GM23338 (cell line): ENCODE data around the gene CTTNBP2. TPM values are rescaled to one million over a fixed set of nuclear protein-coding genes. Genes with fewer than 3 reads are reported as not detected.

Source experiments
- ATAC-seq: fragments of 200-7000 bp; cut with Tn5 transposase; 3 replicates; pipeline ENCODE4 v1.9.1; 2020
- DNase-seq: peaks from one replicate; pipeline ENCODE4 v3.0.0-alpha.2; 2015; ENCODE audit warnings: low spot score
- H2AFZ ChIP-seq: fragments of 200-600 bp; sonication (generic); 2 replicates; pipeline ENCODE4 v1.8.0; 2016; ENCODE audit warnings: antibody characterized with exemption, mild to moderate bottlenecking, moderate library complexity
- H3F3A ChIP-seq: fragments of 200-600 bp; sonication (generic); replicated peaks from 2 replicates; pipeline ENCODE4 v1.8.0; 2017; ENCODE audit warnings: antibody characterized with exemption, mixed run types, low read depth
- H3K27ac ChIP-seq: fragments of 200-600 bp; sonication (generic); 2 replicates; pipeline ENCODE4 v1.6.1; 2016; ENCODE audit warnings: low read depth
- H3K27me3 ChIP-seq: fragments of 200-600 bp; sonication (generic); 2 replicates; pipeline ENCODE4 v1.8.0; 2016; ENCODE audit warnings: mild to moderate bottlenecking, mixed run types, moderate library complexity; ENCODE audit not compliant: insufficient read depth
- H3K36me3 ChIP-seq: fragments of 200-600 bp; sonication (generic); 2 replicates; pipeline ENCODE4 v1.8.0; 2016; ENCODE audit warnings: mild to moderate bottlenecking; ENCODE audit not compliant: insufficient read depth
- H3K4me1 ChIP-seq: fragments of 200-600 bp; sonication (generic); 2 replicates; pipeline ENCODE4 v1.8.0; 2016; ENCODE audit warnings: mild to moderate bottlenecking, moderate library complexity; ENCODE audit not compliant: insufficient read depth
- H3K4me2 ChIP-seq: fragments of 200-600 bp; sonication (generic); 2 replicates; pipeline ENCODE4 v1.7.1; 2017; ENCODE audit warnings: mixed run types
- H3K4me3 ChIP-seq: fragments of 200-600 bp; sonication (generic); 2 replicates; pipeline ENCODE4 v1.6.1; 2016; ENCODE audit warnings: mixed run types
- H3K79me2 ChIP-seq: fragments of 200-600 bp; sonication (generic); replicated peaks from 2 replicates; pipeline ENCODE4 v1.8.0; 2017; ENCODE audit warnings: mild to moderate bottlenecking; ENCODE audit not compliant: insufficient read depth
- H3K9me2 ChIP-seq: fragments of 200-600 bp; sonication (generic); 2 replicates; pipeline ENCODE4 v1.8.0; 2017; ENCODE audit not compliant: insufficient read depth
- H4K20me1 ChIP-seq: fragments of 200-600 bp; sonication (generic); replicated peaks from 2 replicates; pipeline ENCODE4 v1.8.0; 2017; ENCODE audit warnings: mild to moderate bottlenecking; ENCODE audit not compliant: insufficient read depth
- H3K27ac Mint-ChIP-seq: 2 replicates; pipeline ENCODE4 v1.8.0; 2020; ENCODE audit warnings: inconsistent platforms, mild to moderate bottlenecking, moderate library complexity, mixed read lengths
- H3K27me3 Mint-ChIP-seq: 3 replicates; pipeline ENCODE4 v1.8.0; 2022; ENCODE audit warnings: low read depth, mild to moderate bottlenecking, moderate library complexity, mixed read lengths, inconsistent platforms; ENCODE audit not compliant: insufficient read depth, poor library complexity
- H3K36me3 Mint-ChIP-seq: 3 replicates; pipeline ENCODE4 v1.8.0; 2021; ENCODE audit warnings: low read depth, mild to moderate bottlenecking, inconsistent platforms, moderate library complexity, mixed read lengths
- H3K4me1 Mint-ChIP-seq: 3 replicates; pipeline ENCODE4 v1.8.0; 2020; ENCODE audit warnings: mild to moderate bottlenecking, inconsistent platforms, mixed read lengths
- H3K4me3 Mint-ChIP-seq: 3 replicates; pipeline ENCODE4 v1.8.0; 2021; ENCODE audit warnings: moderate library complexity, mild to moderate bottlenecking, inconsistent platforms, mixed read lengths
- H3K9me3 Mint-ChIP-seq: 3 replicates; pipeline ENCODE4 v1.8.0; 2020; ENCODE audit warnings: moderate library complexity, mild to moderate bottlenecking, inconsistent platforms, mixed read lengths
- CREB1 ChIP-seq: fragments of 250-450 bp; sonication (Bioruptor Pico); IDR thresholded peaks from 2 replicates; pipeline ENCODE4 v1.5.0; 2020; ENCODE audit warnings: low read depth, mild to moderate bottlenecking, moderate library complexity
- CTCF ChIP-seq, 2 experiments: fragments of 200-600 bp in 1 of 2; sonication (generic) in 1 of 2; conservative IDR thresholded peaks; 2 replicates each; pipeline versions ENCODE4 v1.5.1 to v1.6.1; 2016 to 2017; ENCODE audit warnings: antibody characterized with exemption in 2 of 2, low read depth in 2 of 2, mild to moderate bottlenecking in 2 of 2, moderate library complexity in 1 of 2
- EZH2 ChIP-seq: fragments of 200-600 bp; sonication (generic); IDR thresholded peaks from one replicate; pipeline ENCODE4 v1.8.0; 2017; ENCODE audit warnings: antibody characterized with exemption, mild to moderate bottlenecking, low read depth; ENCODE audit not compliant: unreplicated experiment
- EZH2phosphoT487 ChIP-seq: fragments of 200-600 bp; sonication (generic); IDR thresholded peaks from one replicate; pipeline ENCODE4 v1.8.1; 2018; ENCODE audit warnings: antibody characterized with exemption; ENCODE audit not compliant: unreplicated experiment
- JUNB ChIP-seq: IDR thresholded peaks from one replicate; pipeline ENCODE4 v1.6.1; 2016; ENCODE audit warnings: antibody characterized with exemption; ENCODE audit not compliant: unreplicated experiment
- STAT1 ChIP-seq: IDR thresholded peaks from one replicate; pipeline ENCODE4 v1.6.1; 2016; ENCODE audit warnings: antibody characterized with exemption; ENCODE audit not compliant: unreplicated experiment
- ZNF331 ChIP-seq: fragments of 250-450 bp; sonication (Bioruptor Pico); IDR thresholded peaks from 2 replicates; pipeline ENCODE4 v1.5.0; 2020; ENCODE audit warnings: low read depth, mild to moderate bottlenecking, moderate library complexity
- polyA plus RNA-seq: library from polyadenylated mRNA; unstranded; fragments of >200 nt; fragmentation: Nextera tagmentation; extraction: Ambion mirVana; gene quantifications from 2 replicates; pipeline ENCODE4 v1.2.1, GENCODE V29; 2016
- total RNA-seq: library from RNA; depleted of rRNA; stranded (reverse); fragments of >200 nt; shearing (Covaris generic); gene quantifications from 2 replicates; pipeline ENCODE4 v1.2.3, GENCODE V29; 2014

Gene CTTNBP2
- total and polyA plus RNA-seq, 2 experiments from 2014 or later = 26.8 to 30.7 TPM

GRCh38 chr7:117716707-117717299 is 156.4 kb downstream of the CTTNBP2 start:
- H3K4me3 ChIP-seq = no peak overlapping the region
- H3K27me3 Mint-ChIP-seq = no peaks in the 10 kb centered on the region
- no peak overlapping the region for H3K27ac ChIP-seq
- peaks cover 49% of the 10 kb centered on the region for H3K36me3 Mint-ChIP-seq
- H4K20me1 ChIP-seq = no peaks in the 10 kb centered on the region
- TF ChIP-seq EZH2phosphoT487 (no peak), JUNB (no peak), CTCF (conservative IDR thresholded peaks at IDR 0.05; ENCODE audit: low read depth in 2 of 2) (no peak), CREB1 (CRISPR knock-in tag) (no peak), EZH2 (no peak), ZNF331 (CRISPR knock-in tag) (no peak), STAT1 (no peak)
- no peak overlapping the region for H3K27ac Mint-ChIP-seq
- no peaks in the 10 kb centered on the region for H3K9me2 ChIP-seq
- H3K4me1 Mint-ChIP-seq = no peaks in the 10 kb centered on the region
- no peak overlapping the region for H2AFZ ChIP-seq
- DNase-seq (no peak), ATAC-seq (no peak)
- no peaks in the 10 kb centered on the region for H3K36me3 ChIP-seq
- no peaks in the 10 kb centered on the region for H3K4me1 ChIP-seq
- H3F3A ChIP-seq = no peaks in the 10 kb centered on the region
- H3K27me3 ChIP-seq = no peaks in the 10 kb centered on the region
- H3K79me2 ChIP-seq = no peaks in the 10 kb centered on the region
- H3K4me2 ChIP-seq = no peak overlapping the region
- H3K9me3 Mint-ChIP-seq = no peaks in the 10 kb centered on the region
- H3K4me3 Mint-ChIP-seq = no peak overlapping the region

GRCh38 chr7:117715784-117716445 is 157.3 kb downstream of the CTTNBP2 start:
- no peaks in the 10 kb centered on the region for H3K36me3 ChIP-seq
- H3K4me3 ChIP-seq = no peak overlapping the region
- no peaks in the 10 kb centered on the region for H3K4me1 ChIP-seq
- peaks cover 49% of the 10 kb centered on the region for H3K36me3 Mint-ChIP-seq
- H3K27ac ChIP-seq = no peak overlapping the region
- peak; percentile 84 for DNase-seq
- ATAC-seq = peak; percentile 91
- H3K27ac Mint-ChIP-seq = peak overlapping the region; percentile 21; the same call in 1 of the 2 replicates
- no peaks in the 10 kb centered on the region for H3K4me1 Mint-ChIP-seq
- no peaks in the 10 kb centered on the region for H3K79me2 ChIP-seq
- H3K4me2 ChIP-seq = no peak overlapping the region
- H3K4me3 Mint-ChIP-seq = no peak overlapping the region
- H3K9me3 Mint-ChIP-seq = no peaks in the 10 kb centered on the region
- peak; percentile 76 to 87 for TF ChIP-seq CTCF (conservative IDR thresholded peaks at IDR 0.05; ENCODE audit: low read depth in 2 of 2)
- TF ChIP-seq EZH2phosphoT487 = no peak
- no peaks in the 10 kb centered on the region for H3K27me3 ChIP-seq
- no peaks in the 10 kb centered on the region for H4K20me1 ChIP-seq
- no peak overlapping the region for H2AFZ ChIP-seq
- H3F3A ChIP-seq = no peaks in the 10 kb centered on the region
- H3K27me3 Mint-ChIP-seq = no peaks in the 10 kb centered on the region
- H3K9me2 ChIP-seq = no peaks in the 10 kb centered on the region
